ENCODE measurements around the gene PARD3B.

PARD3B gene

GRCh38 chr2:204776781-204777559, 231.7 kb downstream of the PARD3B start:
- DNase-seq (no peak), ATAC-seq (replicated peaks) (no peak)
- no peaks in the 10 kb centered on the region for H3K9me3 Mint-ChIP-seq
- no peak overlapping the region for H3K27ac Mint-ChIP-seq
- no peaks in the 10 kb centered on the region for H3K27me3 Mint-ChIP-seq
- no peaks in the 10 kb centered on the region for H3K4me1 Mint-ChIP-seq
- no peaks in the 10 kb centered on the region for H3K36me3 Mint-ChIP-seq
- H3K4me3 Mint-ChIP-seq, result no peak overlapping the region

- no peaks in the 10 kb centered on the region for H3K9me3 Mint-ChIP-seq
- no peaks in the 10 kb centered on the region for H3K4me1 Mint-ChIP-seq
- ATAC-seq (replicated peaks) (no peak), DNase-seq (no peak)
- no peaks in the 10 kb centered on the region for H3K36me3 Mint-ChIP-seq
- no peak overlapping the region for H3K4me3 Mint-ChIP-seq
- no peaks in the 10 kb centered on the region for H3K27me3 Mint-ChIP-seq
- H3K27ac Mint-ChIP-seq, result no peak overlapping the region
Measured at GRCh38 chr2:204779771-204780170, 234.5 kb downstream of the PARD3B start.

GRCh38 chr2:204781941-204782340, 236.7 kb downstream of the PARD3B start:
- H3K9me3 Mint-ChIP-seq, result no peaks in the 10 kb centered on the region
- no peak for DNase-seq
- ATAC-seq (replicated peaks), result no peak
- H3K36me3 Mint-ChIP-seq, result no peaks in the 10 kb centered on the region
- no peak overlapping the region for H3K4me3 Mint-ChIP-seq
- no peaks in the 10 kb centered on the region for H3K27me3 Mint-ChIP-seq
- H3K4me1 Mint-ChIP-seq, result no peaks in the 10 kb centered on the region
- H3K27ac Mint-ChIP-seq, result no peak overlapping the region

- no peak overlapping the region for H3K27ac Mint-ChIP-seq
- ATAC-seq (replicated peaks) (no peak), DNase-seq (no peak)
- H3K36me3 Mint-ChIP-seq, result no peaks in the 10 kb centered on the region
- no peaks in the 10 kb centered on the region for H3K9me3 Mint-ChIP-seq
- H3K4me3 Mint-ChIP-seq, result no peak overlapping the region
- no peaks in the 10 kb centered on the region for H3K4me1 Mint-ChIP-seq
- no peaks in the 10 kb centered on the region for H3K27me3 Mint-ChIP-seq
Measured at GRCh38 chr2:204790076-204790475, 244.8 kb downstream of the PARD3B start.

GRCh38 chr2:204791230-204791629, 246.0 kb downstream of the PARD3B start:
- no peak for DNase-seq
- no peak overlapping the region for H3K4me3 Mint-ChIP-seq
- H3K9me3 Mint-ChIP-seq, result no peaks in the 10 kb centered on the region
- H3K4me1 Mint-ChIP-seq, result no peaks in the 10 kb centered on the region
- H3K36me3 Mint-ChIP-seq, result no peaks in the 10 kb centered on the region
- ATAC-seq (replicated peaks), result no peak
- H3K27me3 Mint-ChIP-seq, result no peaks in the 10 kb centered on the region
- no peak overlapping the region for H3K27ac Mint-ChIP-seq

GRCh38 chr2:204794624-204795023, 249.3 kb downstream of the PARD3B start:
- H3K27ac Mint-ChIP-seq, result no peak overlapping the region
- no peaks in the 10 kb centered on the region for H3K27me3 Mint-ChIP-seq
- no peaks in the 10 kb centered on the region for H3K36me3 Mint-ChIP-seq
- no peaks in the 10 kb centered on the region for H3K4me1 Mint-ChIP-seq
- DNase-seq (no peak), ATAC-seq (replicated peaks) (no peak)
- no peaks in the 10 kb centered on the region for H3K9me3 Mint-ChIP-seq
- H3K4me3 Mint-ChIP-seq, result no peak overlapping the region

GRCh38 chr2:204795156-204795555, 249.9 kb downstream of the PARD3B start:
- DNase-seq, result no peak
- Mint-ChIP-seq H3K4me1 (no peaks in the 10 kb centered on the region), H3K36me3 (no peaks in the 10 kb centered on the region), H3K27me3 (no peaks in the 10 kb centered on the region), H3K27ac (no peak overlapping the region), H3K4me3 (no peak overlapping the region), H3K9me3 (peaks cover 0 to 1% of the 10 kb centered on the region in 2 donors)
- no peak for ATAC-seq (replicated peaks)

GRCh38 chr2:204796581-204796980, 251.3 kb downstream of the PARD3B start:
- no peaks in the 10 kb centered on the region for H3K36me3 Mint-ChIP-seq

GRCh38 chr2:204799791-204800190, 254.5 kb downstream of the PARD3B start:
- Mint-ChIP-seq H3K36me3 (no peaks in the 10 kb centered on the region), H3K9me3 (peaks cover 0 to 1% of the 10 kb centered on the region in 2 donors), H3K4me3 (no peak overlapping the region), H3K27me3 (no peaks in the 10 kb centered on the region), H3K4me1 (no peaks in the 10 kb centered on the region), H3K27ac (no peak overlapping the region)
- DNase-seq (no peak), ATAC-seq (replicated peaks) (no peak)

More at GRCh38 chr2:204796581-204796980, 251.3 kb downstream of the PARD3B start:
- Mint-ChIP-seq H3K27me3 (no peaks in the 10 kb centered on the region), H3K4me3 (no peak overlapping the region), H3K4me1 (no peaks in the 10 kb centered on the region), H3K9me3 (peaks cover 0 to 1% of the 10 kb centered on the region in 2 donors), H3K27ac (no peak overlapping the region)
- ATAC-seq (replicated peaks), result no peak
- no peak for DNase-seq

GRCh38 chr2:204808494-204808893, 263.2 kb downstream of the PARD3B start:
- H3K4me1 Mint-ChIP-seq, result no peaks in the 10 kb centered on the region
- no peak overlapping the region for H3K27ac Mint-ChIP-seq
- no peak overlapping the region for H3K4me3 Mint-ChIP-seq
- ATAC-seq (replicated peaks), result no peak
- DNase-seq, result no peak
- peaks cover 25 to 27% of the 10 kb centered on the region in 2 donors for H3K9me3 Mint-ChIP-seq
- H3K36me3 Mint-ChIP-seq, result no peaks in the 10 kb centered on the region
- no peaks in the 10 kb centered on the region for H3K27me3 Mint-ChIP-seq

GRCh38 chr2:204824751-204825453, 279.6 kb downstream of the PARD3B start:
- DNase-seq (no peak), ATAC-seq (replicated peaks) (no peak)
- Mint-ChIP-seq H3K4me1 (no peaks in the 10 kb centered on the region), H3K9me3 (peaks cover 8 to 11% of the 10 kb centered on the region in 2 donors), H3K27me3 (no peaks in the 10 kb centered on the region), H3K4me3 (no peak overlapping the region), H3K36me3 (no peaks in the 10 kb centered on the region), H3K27ac (no peak overlapping the region)

GRCh38 chr2:204825681-204826080, 280.4 kb downstream of the PARD3B start:
- Mint-ChIP-seq H3K27ac (no peak overlapping the region), H3K9me3 (peaks cover 10 to 12% of the 10 kb centered on the region in 2 donors), H3K4me3 (no peak overlapping the region), H3K4me1 (no peaks in the 10 kb centered on the region), H3K36me3 (no peaks in the 10 kb centered on the region), H3K27me3 (no peaks in the 10 kb centered on the region)
- DNase-seq, result no peak
- no peak for ATAC-seq (replicated peaks)

GRCh38 chr2:204827701-204828590, 282.7 kb downstream of the PARD3B start:
- no peaks in the 10 kb centered on the region for H3K4me1 Mint-ChIP-seq
- no peak for ATAC-seq (replicated peaks)
- no peak for DNase-seq
- no peak overlapping the region for H3K27ac Mint-ChIP-seq
- no peaks in the 10 kb centered on the region for H3K36me3 Mint-ChIP-seq
- H3K4me3 Mint-ChIP-seq, result no peak overlapping the region
- H3K9me3 Mint-ChIP-seq, result peaks cover 6 to 7% of the 10 kb centered on the region in 2 donors
- H3K27me3 Mint-ChIP-seq, result no peaks in the 10 kb centered on the region

- peaks cover 1 to 3% of the 10 kb centered on the region in 2 donors for H3K9me3 Mint-ChIP-seq
- H3K4me1 Mint-ChIP-seq, result no peaks in the 10 kb centered on the region
- no peak for DNase-seq
- no peaks in the 10 kb centered on the region for H3K27me3 Mint-ChIP-seq
- H3K4me3 Mint-ChIP-seq, result no peak overlapping the region
- no peak overlapping the region for H3K27ac Mint-ChIP-seq
- H3K36me3 Mint-ChIP-seq, result no peaks in the 10 kb centered on the region
- no peak for ATAC-seq (replicated peaks)
Measured at GRCh38 chr2:204834716-204835384, 289.6 kb downstream of the PARD3B start.

Data from stimulated activated naive B cell treated with anti-CD40 and anti-IgM and Interleukin-4, amounts not matched to agents 10 μg/mL and 1 μg/mL and 100 μg/mL, for 72 hours (primary cell).